ENCODE measurements around the gene INS.
A peak's percentile ranks its signal among the peaks of the same experiment; 100 is the strongest.

INS gene

DNA sequence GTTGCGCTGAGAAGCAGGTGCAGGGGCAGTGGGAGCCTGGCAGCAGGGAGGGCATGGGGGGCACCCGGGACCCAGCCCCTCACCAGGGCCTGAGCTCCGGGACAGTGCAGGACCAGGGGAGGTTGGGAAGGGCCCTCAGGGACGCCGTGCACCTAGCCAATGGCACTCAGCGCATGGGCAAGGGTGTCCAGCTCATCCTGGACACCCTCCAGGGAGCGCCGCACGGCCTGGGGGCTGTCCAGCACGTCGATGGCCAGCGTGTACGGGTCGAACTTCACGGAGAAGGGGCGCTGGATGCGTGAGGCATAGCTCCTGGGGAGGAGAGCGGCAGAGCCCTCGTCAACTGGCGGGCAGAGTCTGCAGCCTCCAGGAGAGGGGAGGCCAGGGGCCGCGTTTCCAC is 3.1 kb upstream of the INS start:
- DNase-seq: no peak

DNA sequence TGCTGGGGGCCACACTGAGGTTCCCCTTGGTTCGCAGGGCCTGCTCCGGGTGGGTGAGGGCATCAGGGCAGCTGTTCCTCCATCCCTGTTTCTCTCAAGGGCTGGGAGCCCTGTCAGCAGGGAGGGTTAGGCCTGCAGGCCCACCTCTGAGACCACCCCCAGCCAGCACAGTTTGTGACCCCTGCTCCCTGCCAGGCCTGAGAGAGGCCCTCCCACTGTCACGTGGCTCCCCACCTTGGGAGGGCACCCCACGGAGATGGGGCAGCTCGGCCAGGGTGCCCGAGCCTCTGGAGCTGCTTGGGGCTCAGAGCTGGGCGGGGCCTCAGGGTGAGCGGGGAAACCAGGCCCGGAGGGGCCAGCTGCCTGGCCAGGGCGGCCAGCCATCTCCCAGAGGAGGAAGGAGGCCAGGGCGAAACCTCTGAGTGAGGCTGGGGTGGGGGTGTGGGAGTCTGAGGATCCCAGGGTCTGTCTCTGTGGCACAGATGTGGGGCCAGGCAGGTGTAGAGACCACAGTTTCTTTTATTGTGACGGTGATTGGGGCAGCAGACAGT is 2.5 kb upstream of the INS start:
- no peak for DNase-seq

DNA sequence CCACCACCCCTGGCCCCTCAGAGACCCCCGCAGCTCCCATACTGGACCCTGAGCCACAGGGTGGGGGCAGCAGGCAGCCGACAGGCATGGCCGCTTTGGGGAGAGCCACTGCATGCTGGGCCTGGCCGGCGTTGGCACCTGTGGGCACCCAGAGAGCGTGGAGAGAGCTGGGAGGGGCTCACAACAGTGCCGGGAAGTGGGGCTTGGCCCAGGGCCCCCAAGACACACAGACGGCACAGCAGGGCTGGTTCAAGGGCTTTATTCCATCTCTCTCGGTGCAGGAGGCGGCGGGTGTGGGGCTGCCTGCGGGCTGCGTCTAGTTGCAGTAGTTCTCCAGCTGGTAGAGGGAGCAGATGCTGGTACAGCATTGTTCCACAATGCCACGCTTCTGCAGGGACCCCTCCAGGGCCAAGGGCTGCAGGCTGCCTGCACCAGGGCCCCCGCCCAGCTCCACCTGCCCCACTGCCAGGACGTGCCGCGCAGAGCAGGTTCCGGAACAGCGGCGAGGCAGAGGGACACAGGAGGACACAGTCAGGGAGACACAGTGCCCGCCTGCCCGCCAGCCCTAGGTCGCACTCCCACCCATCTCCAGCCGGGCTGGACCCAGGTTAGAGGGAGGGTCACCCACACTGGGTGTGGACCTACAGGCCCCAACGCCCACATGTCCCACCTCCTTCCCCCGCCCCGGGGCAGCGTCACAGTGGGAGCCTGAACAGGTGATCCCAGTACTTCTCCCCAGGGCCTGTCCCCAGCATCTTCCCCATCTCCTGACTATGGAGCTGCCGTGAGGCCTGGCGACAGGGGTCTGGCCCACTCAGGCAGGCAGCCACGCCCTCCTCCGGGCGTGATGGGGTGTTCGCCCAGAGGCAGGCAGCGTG is 1.2 kb downstream of the INS start:
- no peak for DNase-seq

DNA sequence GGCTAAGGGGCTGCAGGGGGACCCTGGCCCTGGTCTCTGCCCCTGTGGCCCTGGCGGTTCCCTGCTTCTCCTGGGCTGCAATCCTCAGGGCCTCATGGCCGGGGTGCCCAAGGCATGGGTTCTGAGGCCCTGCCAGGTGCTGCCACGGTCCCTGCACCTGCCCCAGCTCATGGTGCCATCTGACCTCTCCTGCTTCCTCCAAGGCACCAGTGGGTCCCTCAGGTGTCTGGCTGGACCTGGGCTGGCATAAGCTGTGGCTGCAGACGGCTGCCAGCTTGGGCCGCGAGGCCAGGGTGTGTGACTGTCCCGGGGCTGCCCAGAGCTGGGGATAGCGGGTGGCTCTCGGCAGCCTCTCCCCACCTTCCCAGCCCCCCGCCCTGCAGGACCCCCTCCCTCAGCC is 2.0 kb downstream of the INS start:
- DNase-seq: no peak

DNA sequence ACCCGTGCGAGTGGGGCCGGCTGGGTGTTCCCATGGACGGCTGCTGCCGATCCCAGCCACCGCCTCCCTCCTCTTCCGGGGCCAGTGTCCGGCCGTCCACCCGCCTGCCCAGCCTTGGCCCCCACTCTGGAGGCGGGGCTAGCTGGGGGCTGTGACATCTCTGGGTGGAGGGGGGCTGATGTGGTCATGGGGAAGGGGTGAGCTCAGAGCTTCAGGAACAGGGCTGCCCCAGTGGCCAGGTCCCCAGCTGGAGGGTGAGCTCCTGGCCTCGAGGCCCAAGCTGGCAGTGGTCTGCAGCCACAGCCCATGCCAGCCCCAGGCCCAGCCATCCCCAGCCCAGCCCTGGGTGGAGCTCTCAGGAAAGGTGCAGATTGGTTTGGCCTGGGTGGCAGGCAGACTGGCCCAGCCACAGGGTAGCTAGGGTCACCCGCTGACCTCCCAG is 2.7 kb downstream of the INS start:
- no peak for DNase-seq

DNA sequence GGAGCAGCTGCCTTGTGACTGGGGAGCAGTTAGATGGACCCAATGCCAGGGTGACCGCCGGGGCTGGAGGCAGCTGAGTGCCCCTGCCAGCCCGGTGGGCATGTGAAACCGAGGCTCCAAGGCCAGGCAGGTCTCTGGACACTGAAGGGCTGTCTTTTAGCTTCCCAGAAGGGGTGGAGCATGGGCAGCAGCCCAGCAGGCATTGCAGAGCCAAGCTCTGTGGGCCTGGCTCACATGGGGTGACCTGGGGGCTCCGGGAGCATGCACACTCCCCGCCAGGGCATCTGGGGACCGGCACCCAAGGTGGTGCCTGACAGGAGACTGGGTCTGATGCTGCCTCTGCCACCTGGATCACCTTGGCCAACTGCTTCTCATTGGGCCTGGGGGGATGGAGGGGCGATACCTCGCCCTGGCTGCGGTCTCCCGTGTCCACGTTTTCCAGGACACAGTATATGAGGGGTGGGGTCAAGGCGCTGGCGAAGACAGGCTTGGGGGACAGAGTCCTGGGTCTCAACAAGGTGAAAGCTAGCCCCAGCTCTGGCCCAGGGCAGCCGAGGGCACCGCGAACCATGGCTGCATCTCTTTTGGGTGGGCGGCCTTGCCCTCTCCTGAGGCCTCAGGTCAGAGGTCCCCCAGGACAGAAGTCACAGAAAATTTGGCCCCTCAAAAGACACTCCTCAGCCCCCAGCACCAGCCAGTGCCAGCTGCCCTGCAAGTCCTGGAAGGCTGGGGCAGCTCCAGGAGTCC is 3.5 kb downstream of the INS start:
- DNase-seq: no peak

DNA sequence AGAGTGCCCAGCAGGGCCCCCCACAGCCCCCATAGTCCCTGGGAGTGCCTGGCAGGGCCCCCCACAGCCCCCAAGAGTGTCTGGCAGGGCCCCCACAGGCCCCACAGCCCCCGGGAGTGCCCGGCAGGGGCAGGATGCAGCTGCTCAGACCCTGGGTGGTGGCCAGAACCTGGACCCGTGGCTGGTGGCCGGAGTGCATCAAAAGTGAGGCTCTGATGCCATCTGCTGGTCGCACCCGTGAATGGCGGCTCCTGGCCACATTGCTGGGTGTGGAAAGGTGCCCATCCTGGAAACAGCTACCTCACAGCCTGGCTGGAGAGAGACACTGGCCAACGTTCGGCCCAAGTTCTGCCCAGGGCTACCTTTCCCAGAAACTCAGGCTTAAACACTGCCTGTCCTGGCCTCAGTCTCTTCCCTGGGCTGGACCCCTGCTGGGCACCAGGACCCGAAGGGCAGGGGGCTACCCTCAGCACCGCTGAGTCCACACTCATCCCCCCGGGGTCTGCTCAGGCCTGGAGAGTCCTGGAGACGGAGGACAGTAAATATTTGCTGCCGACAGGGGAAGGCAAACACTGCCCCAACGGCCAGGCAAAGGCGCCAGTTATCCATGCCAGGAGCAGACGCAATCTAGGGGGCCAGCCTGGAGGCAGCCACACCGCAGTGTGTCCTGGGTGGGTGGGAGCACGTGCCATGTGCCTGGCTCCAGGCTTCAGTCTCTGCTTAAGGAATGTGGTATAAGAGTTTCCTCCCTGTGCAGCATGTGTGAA is 4.4 kb downstream of the INS start:
- no peak for DNase-seq

DNA sequence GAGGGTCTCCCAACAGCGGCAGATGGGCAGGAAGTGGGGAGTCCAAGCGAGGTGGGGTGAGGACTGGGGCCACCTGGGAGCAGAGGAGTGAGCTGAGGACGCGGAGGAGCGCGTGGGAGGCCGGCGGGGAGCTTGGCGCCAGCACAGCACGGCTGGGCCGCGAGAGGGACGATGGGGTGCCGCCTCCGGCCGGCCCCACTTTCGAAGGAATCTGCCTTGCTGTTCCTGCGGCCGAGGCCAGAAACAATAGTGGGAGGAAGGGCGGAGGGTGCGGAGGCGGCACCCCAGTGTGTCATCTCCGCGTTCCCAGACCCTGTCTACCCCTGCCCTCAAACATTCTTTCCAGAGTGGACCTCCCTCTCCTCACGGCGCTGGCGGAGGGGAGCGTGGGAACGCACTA is 5.5 kb downstream of the INS start:
- DNase-seq: no peak

DNA sequence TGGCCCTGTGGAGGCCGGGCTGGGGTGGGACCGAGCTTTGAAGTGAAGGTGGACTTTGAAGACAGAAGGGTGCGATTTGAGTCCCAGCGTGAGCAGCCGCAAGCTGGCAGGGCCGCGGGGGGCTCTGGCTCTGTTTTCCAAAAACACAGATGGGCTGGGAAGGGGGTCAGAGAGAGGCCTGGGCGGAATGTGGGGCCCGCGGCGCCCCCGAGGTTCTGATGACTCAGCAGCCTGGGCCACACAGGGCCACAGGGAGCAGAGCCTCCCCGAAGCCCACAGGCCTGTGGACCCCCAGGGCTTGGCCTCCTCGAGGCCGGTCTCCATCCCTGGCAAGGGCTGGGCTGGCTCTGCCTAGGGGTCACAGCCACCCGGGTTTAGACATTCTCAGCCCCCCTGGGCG is 6.1 kb downstream of the INS start:
- no peak for DNase-seq

DNA sequence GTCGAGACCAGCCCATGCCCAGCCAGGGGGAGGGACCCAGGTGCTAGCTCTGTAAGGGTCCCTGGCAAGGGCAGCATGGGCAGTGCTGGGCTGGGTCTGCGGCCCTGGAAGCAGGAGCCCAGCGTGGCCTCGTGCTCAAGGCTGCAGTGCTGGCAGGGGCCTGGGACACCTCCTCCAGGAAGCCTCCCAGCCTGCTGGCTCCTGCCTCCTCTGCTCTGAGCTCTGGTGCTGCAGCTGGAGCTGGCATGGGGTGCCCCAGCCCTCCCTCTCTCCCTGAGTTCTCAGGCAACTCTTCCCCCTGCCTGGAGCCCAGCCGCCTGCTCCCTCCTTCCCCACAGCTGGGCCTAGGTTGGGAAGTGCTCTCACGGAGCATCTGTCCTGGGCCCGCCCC is 6.8 kb downstream of the INS start:
- no peak for DNase-seq

DNA sequence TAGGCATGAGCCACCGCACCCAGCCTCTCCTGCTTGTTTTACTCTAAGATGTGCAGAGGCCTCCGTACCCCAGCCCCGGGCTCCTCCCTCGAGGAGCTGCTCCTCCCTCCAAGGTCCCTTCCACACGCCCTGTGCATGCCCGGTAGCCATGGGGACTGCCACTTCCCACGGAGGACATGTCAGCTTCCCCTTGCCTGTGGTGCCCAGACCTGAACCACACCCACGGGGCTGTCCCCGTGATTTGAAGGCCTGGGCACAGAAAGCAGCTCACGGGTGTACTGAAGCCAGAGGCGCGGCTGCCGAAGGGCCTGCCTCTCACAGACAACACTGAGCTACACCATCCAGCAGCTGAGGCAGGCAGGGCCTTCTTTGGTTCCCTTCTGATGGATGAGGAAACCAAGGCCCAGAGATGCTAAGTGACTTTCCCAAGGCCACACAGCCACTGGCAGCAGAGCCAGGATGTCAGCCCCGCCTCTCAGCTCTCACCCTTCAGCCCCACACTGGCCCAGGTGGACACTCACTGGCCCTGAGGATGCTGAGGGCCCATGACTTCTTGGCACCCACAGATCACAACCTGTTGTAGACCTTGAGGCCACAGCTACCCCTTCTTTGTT is 7.3 kb downstream of the INS start:
- no peak for DNase-seq

DNA sequence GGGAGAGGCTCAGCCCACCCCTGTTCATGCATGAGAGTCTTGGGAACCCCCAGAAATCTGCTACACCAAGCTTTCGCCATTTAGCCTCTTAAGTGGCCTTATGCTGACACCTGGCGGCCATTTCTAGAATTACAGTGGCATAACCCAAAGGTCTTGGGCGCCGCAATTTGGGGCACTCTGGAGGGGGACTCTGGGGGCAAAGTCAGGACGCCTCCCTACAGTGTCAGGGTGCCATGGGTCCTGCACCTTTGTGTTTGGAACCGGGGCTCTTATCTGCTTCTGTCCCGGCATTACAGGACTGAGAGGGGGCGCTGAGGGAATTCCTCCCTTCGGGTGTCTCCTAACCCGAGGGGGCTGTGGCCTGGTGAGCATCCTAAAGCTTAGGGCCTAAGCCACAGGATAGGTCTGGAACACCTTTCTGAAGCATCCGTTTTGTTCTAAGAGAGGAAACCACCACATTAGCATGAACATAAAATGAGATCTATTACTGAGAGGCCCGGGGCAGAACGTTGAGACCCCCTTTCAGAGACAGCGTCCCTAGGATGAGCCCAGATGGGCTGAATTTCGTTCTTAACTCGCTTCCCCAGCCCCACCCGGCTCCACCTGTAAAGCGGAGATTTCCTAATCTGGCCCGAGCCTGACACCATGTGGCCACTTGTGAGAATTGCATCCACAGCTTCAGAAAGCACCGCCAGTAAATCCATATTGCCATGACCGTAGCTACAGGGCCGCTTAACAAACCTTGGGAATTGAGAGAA is 9.3 kb downstream of the INS start:
- DNase-seq: peak in 1 of 2 experiments; percentile 32

DNA sequence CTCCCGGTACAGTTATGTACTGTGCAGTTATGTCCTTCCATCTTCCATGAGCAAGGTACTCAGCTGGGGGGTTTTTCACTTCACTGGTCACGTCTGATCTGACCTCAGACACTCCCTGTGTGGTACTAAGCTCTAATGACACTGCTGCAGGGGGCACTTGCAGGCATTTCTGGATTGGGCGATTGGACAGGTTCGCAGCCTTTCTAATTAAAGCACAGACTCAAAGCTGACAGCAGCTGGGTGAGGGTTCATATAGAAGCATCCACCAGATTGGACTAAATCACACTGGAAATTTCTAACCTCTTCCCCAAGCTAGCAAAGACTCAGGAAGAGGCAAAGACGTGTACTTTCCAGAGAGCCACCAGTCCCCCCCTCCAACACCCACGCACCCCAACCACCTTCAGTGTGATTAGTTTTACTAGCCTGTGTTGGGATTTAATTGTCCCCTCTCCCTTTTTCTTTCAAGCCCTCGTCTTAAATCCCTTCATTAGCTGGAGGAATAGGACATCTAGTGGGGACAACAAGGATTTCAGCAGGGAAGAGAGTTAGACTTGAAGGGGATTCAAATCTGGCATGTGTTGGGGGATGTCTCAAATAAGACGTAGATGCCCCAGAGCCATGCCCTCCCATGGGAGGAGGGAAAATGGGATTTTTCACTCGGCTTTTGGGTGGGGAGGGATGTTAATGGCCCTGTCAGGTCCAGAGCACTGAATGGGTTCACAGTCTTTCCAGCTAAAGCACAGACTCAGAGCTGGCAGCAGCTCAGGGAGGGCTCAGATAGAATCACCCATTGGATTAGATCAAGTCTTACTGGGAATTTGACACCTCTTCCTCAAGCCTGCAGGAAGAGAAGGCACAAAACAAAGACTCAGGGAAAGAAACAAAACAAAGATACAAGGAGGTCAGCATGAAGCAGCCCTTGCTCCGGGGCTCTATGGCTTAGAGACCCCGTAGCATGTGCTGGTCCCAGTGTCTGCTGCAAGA is 10.9 kb downstream of the INS start:
- no peak for DNase-seq

DNA sequence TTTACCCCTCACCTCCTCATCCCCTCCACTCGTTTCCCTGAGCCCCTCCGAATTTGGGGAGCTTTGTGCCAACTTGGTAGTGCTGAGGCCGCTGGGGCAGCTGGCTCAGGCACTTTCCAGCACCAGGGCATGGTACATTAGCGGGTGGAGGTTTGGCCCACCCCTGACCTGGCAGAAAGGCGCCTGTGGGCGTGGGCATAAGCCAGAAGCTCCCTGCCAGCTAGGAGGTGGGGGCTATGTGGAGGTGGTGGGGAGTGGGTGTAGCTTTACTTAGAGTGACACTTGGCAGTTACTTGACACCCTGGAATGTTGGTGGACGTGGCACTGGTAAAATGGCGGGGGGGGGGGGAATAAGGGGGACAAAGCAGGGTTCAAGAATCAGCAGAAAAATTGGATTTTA is 11.5 kb downstream of the INS start:
- no peak for DNase-seq

DNA sequence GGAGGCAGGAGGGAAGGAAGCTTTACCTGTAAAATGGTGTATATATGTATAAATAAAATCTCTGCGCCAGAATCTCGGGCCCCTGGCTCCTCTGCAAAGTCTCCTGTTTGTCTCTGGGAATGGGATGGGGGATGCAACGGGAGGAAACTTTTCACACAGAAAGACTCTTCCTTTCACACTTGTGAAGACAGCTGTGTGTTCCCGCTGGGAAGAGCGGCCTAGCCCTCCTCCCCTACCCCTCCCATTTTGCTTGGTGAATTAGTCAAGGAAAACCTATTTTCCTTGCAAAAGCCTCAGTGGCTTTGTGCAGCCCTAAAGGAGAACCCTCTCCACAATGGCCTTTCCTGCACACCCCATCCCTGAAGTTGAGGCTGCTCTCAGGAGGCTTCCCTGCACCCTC is 12.4 kb downstream of the INS start:
- no peak for DNase-seq

DNA sequence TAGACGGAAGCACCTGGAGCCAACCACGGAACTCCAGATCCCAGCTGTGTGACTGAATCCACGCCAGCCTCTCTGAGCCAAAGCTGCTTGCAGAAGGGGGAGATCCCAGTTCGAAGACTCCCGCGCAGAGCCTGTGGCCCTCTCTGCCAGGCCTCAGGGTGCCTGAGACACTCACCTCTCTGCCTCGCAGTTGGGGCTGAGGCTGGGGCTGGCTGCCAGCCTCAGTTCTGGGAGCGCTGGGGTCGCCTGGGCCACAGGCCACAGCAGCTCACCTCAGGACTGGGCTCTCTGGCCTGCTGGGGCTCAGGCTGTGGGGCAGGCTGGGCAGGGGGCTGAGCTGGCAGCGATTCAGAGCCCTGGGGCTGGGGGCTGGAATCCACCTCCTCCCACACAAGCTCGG is 13.6 kb downstream of the INS start:
- DNase-seq: no peak

DNA sequence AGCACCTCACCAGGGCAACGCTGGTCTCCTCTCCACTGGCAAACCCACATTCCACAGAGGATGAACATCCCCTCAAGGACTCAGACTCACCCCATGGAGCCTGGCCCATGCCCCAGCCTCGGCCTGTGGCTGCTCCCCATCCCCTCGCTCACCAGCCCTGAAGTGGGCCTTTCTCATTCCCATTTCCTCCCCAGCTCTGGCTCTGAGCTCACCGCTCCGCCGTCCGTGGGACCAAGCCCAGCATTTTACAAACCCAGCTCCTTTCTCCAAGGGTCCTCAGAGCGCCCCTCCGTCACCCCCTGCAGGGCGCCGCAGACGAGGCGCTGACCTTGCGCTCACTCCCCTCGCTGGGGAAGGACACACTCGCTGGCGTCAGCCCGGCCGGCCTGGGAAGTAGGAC is 15.0 kb downstream of the INS start:
- no peak for DNase-seq

DNA sequence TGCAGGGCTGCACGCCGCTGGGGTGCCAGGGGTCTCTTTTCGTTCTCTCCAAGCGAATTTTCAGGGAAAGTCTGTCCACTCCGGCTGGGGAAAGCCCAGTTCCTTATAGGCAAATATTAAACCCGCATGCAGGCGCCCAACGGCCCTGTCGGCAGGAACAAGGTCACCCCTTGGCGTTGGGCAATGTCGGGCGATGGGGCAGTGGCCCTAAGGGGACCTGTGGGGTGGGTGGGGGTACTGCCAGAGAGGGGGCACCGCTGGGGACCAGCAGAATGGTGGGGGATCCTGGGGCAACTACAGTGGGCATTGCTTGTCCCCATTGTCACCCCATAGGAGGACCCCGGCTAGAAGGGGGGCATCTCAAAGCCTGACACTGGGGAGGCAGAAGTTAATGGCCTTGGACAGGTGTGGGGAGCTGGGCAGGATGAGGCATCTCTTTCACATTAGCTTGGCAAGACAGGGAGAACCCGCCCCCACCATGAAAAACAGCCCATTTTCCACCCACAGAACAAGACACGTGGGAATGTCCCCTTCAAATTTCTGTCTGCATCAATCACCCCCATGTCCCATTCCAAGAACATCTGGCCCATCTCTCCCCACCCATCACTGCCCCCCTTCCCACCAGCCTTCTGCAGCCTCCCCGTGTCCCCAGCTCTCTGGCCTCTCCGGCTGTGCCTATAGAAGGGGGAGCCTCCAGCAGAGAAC is 16.3 kb downstream of the INS start:
- DNase-seq: no peak

DNA sequence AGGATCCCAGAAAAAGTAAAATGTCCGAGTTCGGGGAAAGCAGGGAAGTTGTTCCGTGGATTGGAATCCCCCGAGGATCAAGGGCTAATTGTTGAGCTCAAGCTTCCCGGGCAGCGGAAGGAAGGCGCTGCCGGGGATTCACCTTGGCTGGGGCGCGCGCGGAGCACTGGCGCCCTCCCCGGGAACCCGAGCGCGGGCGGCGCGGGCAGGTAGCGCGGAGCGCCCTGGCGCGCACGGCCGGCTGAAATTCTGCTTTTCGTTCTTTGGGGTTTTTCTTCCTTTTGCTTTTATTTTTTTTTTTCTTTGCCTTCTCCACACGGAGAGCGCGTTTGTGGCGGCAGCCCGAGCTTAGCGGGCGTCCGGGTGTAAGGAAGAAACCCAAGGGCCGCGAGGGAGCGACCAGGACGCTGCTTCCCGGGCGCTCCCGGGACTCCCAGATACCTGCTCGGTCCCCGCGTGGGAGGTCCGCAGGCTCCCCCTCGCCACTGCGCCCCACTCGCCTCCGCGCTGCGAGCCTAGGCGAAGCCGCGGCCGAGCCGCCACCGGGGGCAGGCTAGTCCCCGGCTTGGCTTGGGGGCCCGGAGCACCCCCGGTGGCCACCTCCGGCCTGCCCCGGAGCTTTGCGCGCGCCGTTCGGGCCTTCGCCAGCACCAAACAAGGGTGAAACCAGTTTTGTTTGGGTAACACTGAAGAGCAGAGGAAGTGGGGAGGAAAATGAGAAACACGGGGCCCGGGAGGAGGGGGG is 17.0 kb downstream of the INS start:
- no peak for DNase-seq

DNA sequence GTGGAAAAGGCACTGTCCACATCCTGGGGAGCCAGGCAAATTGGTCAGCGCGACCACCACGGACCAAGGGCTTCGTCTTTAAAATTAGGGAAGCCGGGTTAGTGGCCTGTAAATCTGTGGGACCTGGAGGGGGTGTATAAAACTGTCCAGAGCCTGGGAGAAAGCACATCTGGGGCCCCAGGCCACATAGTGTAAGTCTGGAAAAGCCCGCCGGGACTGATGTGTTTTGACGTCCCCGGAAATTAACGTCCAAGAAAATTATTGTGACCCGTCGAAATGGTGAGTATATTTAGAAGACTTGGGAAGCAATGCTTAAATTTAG is 17.6 kb downstream of the INS start:
- DNase-seq: no peak
